Measurements from ENCODE around the gene CCDC179. TPM values are rescaled to one million over a fixed set of nuclear protein-coding genes. Genes with fewer than 3 reads are reported as not detected.

The CCDC179 gene
- total RNA-seq, 2 donors from 2014 or later: not detected

- no peak overlapping the region for H3K27ac ChIP-seq
- H3K27me3 ChIP-seq (replicated peaks; ENCODE audit: insufficient read depth): no peaks in the 10 kb centered on the region
- peak; percentile 59 to 88 (median 82) for TF ChIP-seq CTCF (IDR thresholded peaks at IDR 0.05)
- TF ChIP-seq POLR2AphosphoS5 (IDR thresholded peaks at IDR 0.05): peak; percentile 35
- TF ChIP-seq POLR2A (IDR thresholded peaks at IDR 0.05): no peak
- no peaks in the 10 kb centered on the region for H3K36me3 ChIP-seq
- H3K4me1 ChIP-seq (replicated peaks): no peaks in the 10 kb centered on the region
- 5% methylated on average over 2 of the region's 2 CpGs for WGBS
- H3K9me3 ChIP-seq: no peaks in the 10 kb centered on the region
- peak; percentile 71 for DNase-seq (ENCODE audit: low spot score)
- H3K4me3 ChIP-seq: no peak overlapping the region
- intact Hi-C loops (cut with DNase I): no loop called here
These were observed 15.7 kb upstream of the CCDC179 start for GRCh38 chr11:22875869-22876473.

GRCh38 chr11:22869325-22869724 lies 9.1 kb upstream of the CCDC179 start:
- intact Hi-C loops (cut with DNase I): no loop called here
- TF ChIP-seq CTCF (IDR thresholded peaks at IDR 0.05) (no peak), POLR2AphosphoS5 (IDR thresholded peaks at IDR 0.05) (no peak), POLR2A (IDR thresholded peaks at IDR 0.05) (no peak)
- no peaks in the 10 kb centered on the region for H3K9me3 ChIP-seq
- H3K27ac ChIP-seq: no peak overlapping the region
- no peak overlapping the region for H3K4me3 ChIP-seq
- no peaks in the 10 kb centered on the region for H3K4me1 ChIP-seq (replicated peaks)
- DNase-seq (ENCODE audit: low spot score): no peak
- no peaks in the 10 kb centered on the region for H3K36me3 ChIP-seq
- WGBS: 95% methylated on average over 3 of the region's 3 CpGs
- no peaks in the 10 kb centered on the region for H3K27me3 ChIP-seq (replicated peaks; ENCODE audit: insufficient read depth)

GRCh38 chr11:22859756-22860155 lies 518 bp downstream of the CCDC179 start:
- Histone ChIP-seq H3K27ac (no peak overlapping the region), H3K4me1 (replicated peaks) (no peaks in the 10 kb centered on the region), H3K36me3 (no peaks in the 10 kb centered on the region), H3K4me3 (no peak overlapping the region), H3K9me3 (no peaks in the 10 kb centered on the region), H3K27me3 (replicated peaks; ENCODE audit: insufficient read depth) (no peaks in the 10 kb centered on the region)
- no peak for DNase-seq (ENCODE audit: low spot score)
- intact Hi-C loops (cut with DNase I): no loop called here
- 93% methylated on average over 6 of the region's 6 CpGs for WGBS
- TF ChIP-seq POLR2AphosphoS5 (IDR thresholded peaks at IDR 0.05) (no peak), CTCF (IDR thresholded peaks at IDR 0.05) (no peak), POLR2A (IDR thresholded peaks at IDR 0.05) (no peak)

- H3K27me3 ChIP-seq (replicated peaks; ENCODE audit: insufficient read depth): no peaks in the 10 kb centered on the region
- H3K4me1 ChIP-seq (replicated peaks): no peaks in the 10 kb centered on the region
- no peak overlapping the region for H3K27ac ChIP-seq
- no peak overlapping the region for H3K4me3 ChIP-seq
- intact Hi-C loops (cut with DNase I): no loop called here
- TF ChIP-seq CTCF (IDR thresholded peaks at IDR 0.05): no peak
- TF ChIP-seq POLR2AphosphoS5 (IDR thresholded peaks at IDR 0.05): no peak
- no peak for TF ChIP-seq POLR2A (IDR thresholded peaks at IDR 0.05)
- H3K36me3 ChIP-seq: no peaks in the 10 kb centered on the region
- H3K9me3 ChIP-seq: no peaks in the 10 kb centered on the region
- DNase-seq (ENCODE audit: low spot score): no peak
These were observed 8.8 kb downstream of the CCDC179 start for GRCh38 chr11:22851477-22851876.

GRCh38 chr11:22846726-22847125 lies 13.5 kb downstream of the CCDC179 start:
- H3K4me1 ChIP-seq (replicated peaks): no peaks in the 10 kb centered on the region
- intact Hi-C loops (cut with DNase I): no loop called here
- H3K27me3 ChIP-seq (replicated peaks; ENCODE audit: insufficient read depth): no peaks in the 10 kb centered on the region
- no peak overlapping the region for H3K4me3 ChIP-seq
- no peak overlapping the region for H3K27ac ChIP-seq
- TF ChIP-seq POLR2A (IDR thresholded peaks at IDR 0.05) (no peak), CTCF (IDR thresholded peaks at IDR 0.05) (no peak), POLR2AphosphoS5 (IDR thresholded peaks at IDR 0.05) (no peak)
- H3K36me3 ChIP-seq: no peaks in the 10 kb centered on the region
- 98% methylated on average over 1 of the region's 1 CpG for WGBS
- DNase-seq (ENCODE audit: low spot score): no peak
- H3K9me3 ChIP-seq: no peaks in the 10 kb centered on the region
